Spinal cord (tissue), 10 donors: ENCODE measurements around the gene ANKRD9. TPM values are rescaled to one million over a fixed set of nuclear protein-coding genes. Genes with fewer than 3 reads are reported as not detected.
A peak's percentile ranks its signal among the peaks of the same experiment; 100 is the strongest.
"Not testable (repeated sequence)": the region's sequence is repeated elsewhere in the genome, so short reads cannot be mapped to it uniquely, and the experiment has no call there.

Experiments
- DNase-seq, 6 donors: peaks; one replicate each; pipeline versions ENCODE4 v3.0.0 to v3.0.0-alpha.2; 2013 to 2015; ENCODE audit warnings: low spot score in 6 of 6, low read depth in 4 of 6
- H3K27ac ChIP-seq: one replicate; pipeline ENCODE4 v1.5.1; 2013; ENCODE audit warnings: low read depth, low read length, control low read depth
- H3K27me3 ChIP-seq: one replicate; pipeline ENCODE4 v1.6.1; 2013; ENCODE audit warnings: low read length; ENCODE audit not compliant: control insufficient read depth, insufficient read depth
- H3K36me3 ChIP-seq: one replicate; pipeline ENCODE4 v1.6.1; 2013; ENCODE audit warnings: low read length; ENCODE audit not compliant: control insufficient read depth, insufficient read depth
- H3K4me1 ChIP-seq: one replicate; pipeline ENCODE4 v1.6.1; 2013; ENCODE audit warnings: low read length; ENCODE audit not compliant: control insufficient read depth, insufficient read depth
- H3K4me3 ChIP-seq: one replicate; pipeline ENCODE4 v1.5.1; 2013; ENCODE audit warnings: low read depth, low read length, control low read depth
- H3K9me3 ChIP-seq: one replicate; pipeline ENCODE4 v1.6.1; 2013; ENCODE audit warnings: low read length; ENCODE audit not compliant: control insufficient read depth, insufficient read depth
- WGBS: methylation state at CpG from one replicate; pipeline ENCODE4 v1.1.5; 2013; ENCODE audit warnings: missing lambda C conversion rate; ENCODE audit not compliant: insufficient coverage; 5-methylcytosine and 5-hydroxymethylcytosine counted together
- long read RNA-seq, 4 donors: transcript quantifications; one replicate each; lab custom pipeline, GENCODE V29; 2026
- polyA plus RNA-seq, 2 donors: library from polyadenylated mRNA; unstranded; fragments of 120-200 nt; gene quantifications; one replicate each; pipeline ENCODE4 v1.2.1, GENCODE V29; 2013; ENCODE audit not compliant: insufficient read length in 2 of 2
- total RNA-seq, 2 donors: library from RNA; depleted of rRNA in 1 of 2; stranded (reverse); fragments of 120-200 nt in 1 of 2; fragments of >200 nt in 1 of 2; gene quantifications; one replicate each; pipeline versions ENCODE4 v1.2.3 to v1.2.4, GENCODE V29; 2013 to 2014
- donor health status: healthy.

Gene ANKRD9
- total RNA-seq (10 to 100 TPM; 14.9 to 24.8 TPM), polyA plus RNA-seq (10 to 100 TPM; 42.5 to 48.7 TPM)
- long read RNA-seq, donor 1, full-length matches to known transcripts = 76 of 76 reads
- long read RNA-seq, donor 1, partial matches to known transcripts = 0 of 76 reads
- long read RNA-seq, donor 1, other reads (novel, unspliced or antisense) = 0 of 76 reads
- long read RNA-seq, donor 2, full-length matches to known transcripts = 35 of 35 reads
- long read RNA-seq, donor 2, partial matches to known transcripts = 0 of 35 reads
- long read RNA-seq, donor 2, other reads (novel, unspliced or antisense) = 0 of 35 reads
- long read RNA-seq, donor 3, full-length matches to known transcripts = 39 of 39 reads
- long read RNA-seq, donor 3, partial matches to known transcripts = 0 of 39 reads
- long read RNA-seq, donor 3, other reads (novel, unspliced or antisense) = 0 of 39 reads
- long read RNA-seq, donor 4, full-length matches to known transcripts = 6 of 6 reads
- long read RNA-seq, donor 4, partial matches to known transcripts = 0 of 6 reads
- long read RNA-seq, donor 4, other reads (novel, unspliced or antisense) = 0 of 6 reads

GRCh38 chr14:102509746-102510615 is at the start of gene ANKRD9:
TSS of gene ANKRD9 (minus strand) at chr14:102509776. CDS start at chr14:102507889, 1,887 bp downstream.
- Histone ChIP-seq H3K27me3 (no peaks in the 10 kb centered on the region), H3K36me3 (peaks cover 37% of the 10 kb centered on the region), H3K4me3 (peak within 1 kb of the TSS; percentile 75), H3K4me1 (peaks cover 50% of the 10 kb centered on the region), H3K27ac (peak within 1 kb of the TSS; percentile 75), H3K9me3 (no peaks in the 10 kb centered on the region)
- under 1% methylated on average over 83 of the region's 91 CpGs for WGBS
- peak in 5 of 6 donors; percentile 76 to 97 (median 86) for DNase-seq

- DNase-seq = no peak
- Histone ChIP-seq H3K9me3 (no peaks in the 10 kb centered on the region), H3K27me3 (no peaks in the 10 kb centered on the region), H3K4me1 (peaks cover 5% of the 10 kb centered on the region), H3K4me3 (no peak overlapping the region), H3K36me3 (no peaks in the 10 kb centered on the region), H3K27ac (no peak overlapping the region)
- 90% methylated on average over 4 of the region's 4 CpGs for WGBS
These were observed 49.0 kb upstream of the ANKRD9 start for GRCh38 chr14:102558556-102558955.

GRCh38 chr14:102557434-102558226 is 48.1 kb upstream of the ANKRD9 start:
- H3K36me3 ChIP-seq = no peaks in the 10 kb centered on the region
- H3K4me1 ChIP-seq = peaks cover 5% of the 10 kb centered on the region
- 92% methylated on average over 8 of the region's 12 CpGs for WGBS
- H3K27me3 ChIP-seq = no peaks in the 10 kb centered on the region
- H3K27ac ChIP-seq = no peak overlapping the region
- H3K4me3 ChIP-seq = no peak overlapping the region
- no peak for DNase-seq
- no peaks in the 10 kb centered on the region for H3K9me3 ChIP-seq

GRCh38 chr14:102556098-102556677 is 46.6 kb upstream of the ANKRD9 start:
- Histone ChIP-seq H3K4me3 (no peak overlapping the region), H3K27ac (no peak overlapping the region), H3K36me3 (no peaks in the 10 kb centered on the region), H3K9me3 (no peaks in the 10 kb centered on the region), H3K4me1 (peaks cover 5% of the 10 kb centered on the region), H3K27me3 (no peaks in the 10 kb centered on the region)
- 96% methylated on average over 11 of the region's 14 CpGs for WGBS
- DNase-seq = no peak

- no peaks in the 10 kb centered on the region for H3K36me3 ChIP-seq
- peak overlapping the region; percentile 45 for H3K4me3 ChIP-seq
- WGBS = 4% methylated on average over 94 of the region's 94 CpGs
- peak in 4 of 6 donors; percentile 3 to 69 (median 40) for DNase-seq
- H3K9me3 ChIP-seq = no peaks in the 10 kb centered on the region
- no peak overlapping the region for H3K27ac ChIP-seq
- peaks cover 5% of the 10 kb centered on the region for H3K4me1 ChIP-seq
- no peaks in the 10 kb centered on the region for H3K27me3 ChIP-seq
These were observed 45.5 kb upstream of the ANKRD9 start for GRCh38 chr14:102554821-102555819.

- H3K27ac ChIP-seq = no peak overlapping the region
- peaks cover 5% of the 10 kb centered on the region for H3K4me1 ChIP-seq
- 87% methylated on average over 10 of the region's 14 CpGs for WGBS
- H3K36me3 ChIP-seq = no peaks in the 10 kb centered on the region
- no peak overlapping the region for H3K4me3 ChIP-seq
- H3K9me3 ChIP-seq = no peaks in the 10 kb centered on the region
- no peak for DNase-seq
- no peaks in the 10 kb centered on the region for H3K27me3 ChIP-seq
These were observed 42.6 kb upstream of the ANKRD9 start for GRCh38 chr14:102551995-102552705.

GRCh38 chr14:102550927-102551401 is 41.4 kb upstream of the ANKRD9 start:
- H3K4me3 ChIP-seq, H3K27me3 ChIP-seq, H3K4me1 ChIP-seq, DNase-seq, H3K27ac ChIP-seq, H3K9me3 ChIP-seq, H3K36me3 ChIP-seq: not testable (repeated sequence)
- 83% methylated on average over 1 of the region's 3 CpGs for WGBS
